Uterus (tissue), 4 donors: Measurements from ENCODE around the gene CYB561. TPM values are rescaled to one million over a fixed set of nuclear protein-coding genes. Genes with fewer than 3 reads are reported as not detected.

ENCODE experiments used
- DNase-seq, 2 donors: peaks; one replicate each; pipeline ENCODE4 v3.0.0-alpha.2; 2019 to 2020
- H3K27ac ChIP-seq, 2 donors: fragments of 200-600 bp; sonication (generic); 1 replicate in 1 of 2; 2 replicates in 1 of 2; pipeline ENCODE4 v1.5.1; 2016 to 2018
- H3K27me3 ChIP-seq, 2 donors: fragments of 200-600 bp; sonication (generic); one replicate each; pipeline ENCODE4 v1.5.1; 2018 to 2019; ENCODE audit warnings: control low read depth in 1 of 2
- H3K36me3 ChIP-seq, 2 donors: fragments of 200-600 bp; sonication (generic); one replicate each; pipeline ENCODE4 v1.5.1; 2019; ENCODE audit warnings: control low read depth in 1 of 2
- H3K4me1 ChIP-seq, 2 donors: fragments of 200-600 bp; sonication (generic); one replicate each; pipeline ENCODE4 v1.5.1; 2018 to 2019; ENCODE audit warnings: control low read depth in 1 of 2
- H3K4me3 ChIP-seq, 2 donors: fragments of 200-600 bp; sonication (generic); 1 replicate in 1 of 2; 2 replicates in 1 of 2; pipeline ENCODE4 v1.5.1; 2018 to 2019; ENCODE audit warnings: mild to moderate bottlenecking in 1 of 2
- H3K9me3 ChIP-seq, 2 donors: fragments of 200-600 bp; sonication (generic); one replicate each; pipeline ENCODE4 v1.5.1; 2019; ENCODE audit warnings: control low read depth in 1 of 2
- CTCF ChIP-seq, 4 experiments: fragments of 200-600 bp in 2 of 4; fragments of 450-650 bp in 2 of 4; sonication (generic) in 2 of 4; IDR thresholded peaks; one replicate each; pipeline ENCODE4 v1.5.1; 2016 to 2019; ENCODE audit warnings: antibody characterized with exemption in 4 of 4, mild to moderate bottlenecking in 2 of 4, moderate library complexity in 1 of 4
- POLR2A ChIP-seq, 2 donors: fragments of 450-650 bp; IDR thresholded peaks; one replicate each; pipeline ENCODE4 v1.6.1; 2016; ENCODE audit warnings: antibody characterized with exemption in 2 of 2, mild to moderate bottlenecking in 1 of 2, moderate library complexity in 1 of 2
- intact Hi-C: fragments of 100-400 bp; cut with DNase I; formaldehyde crosslinking; loops from one replicate; pipeline ENCODE4 v1.15.1; 2023; ENCODE audit warnings: low total_unique reads
- total RNA-seq, 4 donors: library from RNA; depleted of rRNA in 3 of 4; stranded (reverse); fragments of >200 nt in 3 of 4; gene quantifications; one replicate each; pipeline versions ENCODE4 v1.1.0 to v1.2.4, GENCODE V29; 2014 to 2023
- donor health status: DM: yes; HTN: yes; CAD: no.

The CYB561 gene
- total RNA-seq, 4 donors from 2014 or later = 15.0 to 19.5 (median 16.5) TPM

GRCh38 chr17:63423963-63424362, 22.1 kb downstream of the CYB561 start:
- Histone ChIP-seq H3K9me3 (no peaks in the 10 kb centered on the region), H3K4me3 (no peak overlapping the region), H3K4me1 (no peaks in the 10 kb centered on the region), H3K27me3 (no peaks in the 10 kb centered on the region), H3K36me3 (no peaks in the 10 kb centered on the region), H3K27ac (no peak overlapping the region)
- DNase-seq = no peak
- TF ChIP-seq CTCF (IDR thresholded peaks at IDR 0.05) = no peak
- TF ChIP-seq POLR2A (IDR thresholded peaks at IDR 0.05) = no peak
- intact Hi-C loops = no loop called here

GRCh38 chr17:63423251-63423950, 22.7 kb downstream of the CYB561 start:
- Histone ChIP-seq H3K4me1 (no peaks in the 10 kb centered on the region), H3K27me3 (no peaks in the 10 kb centered on the region), H3K9me3 (no peaks in the 10 kb centered on the region), H3K27ac (no peak overlapping the region), H3K4me3 (no peak overlapping the region), H3K36me3 (no peaks in the 10 kb centered on the region)
- intact Hi-C loops = no loop called here
- TF ChIP-seq POLR2A (IDR thresholded peaks at IDR 0.05) (no peak), CTCF (IDR thresholded peaks at IDR 0.05) (no peak)
- DNase-seq = no peak

GRCh38 chr17:63421681-63422645, 24.1 kb downstream of the CYB561 start:
- no peak overlapping the region for H3K4me3 ChIP-seq
- H3K27me3 ChIP-seq = no peaks in the 10 kb centered on the region
- H3K4me1 ChIP-seq = no peaks in the 10 kb centered on the region
- no peak for DNase-seq
- no peak for TF ChIP-seq POLR2A (IDR thresholded peaks at IDR 0.05)
- no peak for TF ChIP-seq CTCF (IDR thresholded peaks at IDR 0.05)
- intact Hi-C loops = no loop called here
- no peak overlapping the region for H3K27ac ChIP-seq
- no peaks in the 10 kb centered on the region for H3K9me3 ChIP-seq
- no peaks in the 10 kb centered on the region for H3K36me3 ChIP-seq

GRCh38 chr17:63420868-63421680, 25.0 kb downstream of the CYB561 start:
- Histone ChIP-seq H3K27ac (no peak overlapping the region), H3K27me3 (no peaks in the 10 kb centered on the region), H3K36me3 (no peaks in the 10 kb centered on the region), H3K4me3 (no peak overlapping the region), H3K4me1 (no peaks in the 10 kb centered on the region), H3K9me3 (no peaks in the 10 kb centered on the region)
- TF ChIP-seq CTCF (IDR thresholded peaks at IDR 0.05) (no peak), POLR2A (IDR thresholded peaks at IDR 0.05) (no peak)
- intact Hi-C loops = no loop called here
- no peak for DNase-seq
